Measurements from ENCODE around the gene PRKCE. TPM values are rescaled to one million over a fixed set of nuclear protein-coding genes. Genes with fewer than 3 reads are reported as not detected.

The PRKCE gene
- total RNA-seq, 1 experiment from 2014 or later = 14.8 TPM

DNA sequence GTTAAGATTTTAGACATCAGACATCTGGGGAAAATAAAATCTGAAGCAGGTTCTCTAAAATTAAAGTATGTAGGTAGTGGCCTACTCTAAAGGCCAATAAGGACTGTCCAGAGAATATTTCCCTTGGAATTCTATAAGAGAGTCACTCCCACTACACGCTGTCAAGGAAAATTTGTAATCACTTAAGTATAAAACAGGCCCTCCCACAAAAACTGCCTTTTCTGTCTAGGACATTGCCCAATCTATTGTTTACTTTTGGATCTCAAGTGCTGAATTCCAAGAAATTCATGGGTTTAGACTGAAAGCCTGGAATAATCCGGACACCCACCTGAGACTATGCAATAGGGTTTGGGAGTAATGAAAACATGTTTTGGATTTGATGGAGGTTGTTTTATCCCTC is 38.7 kb upstream of the PRKCE start:
- H3K4me1 ChIP-seq (ENCODE audit: control insufficient read depth in 1 of 2, insufficient read depth in 2 of 2, low read length in 2 of 2) = peaks cover 6 to 28% of the 10 kb centered on the region in 2 experiments
- H3K79me2 ChIP-seq (ENCODE audit: insufficient read depth, low read length) = peaks cover 28% of the 10 kb centered on the region
- intact Hi-C loops (cut with micrococcal nuclease) = no loop called here
- DNase-seq (ENCODE audit: low read depth, low spot score) (no peak), ATAC-seq (no peak)
- BruUV-seq (replicated peaks) = no TSS peak
- ChIA-PET CTCF (no interaction called here), POLR2A (no interaction called here), RAD21 (ENCODE audit: low non-redundant PET in 1 of 2, low total read pairs in 2 of 2, uncharacterized antibody in 2 of 2, unreplicated experiment in 2 of 2) (no interaction called here)
- H4K20me1 ChIP-seq (ENCODE audit: insufficient read depth) = no peaks in the 10 kb centered on the region
- H3K4me2 ChIP-seq (ENCODE audit: low read length) = peak overlapping the region; percentile 73; the same call in 1 of the 2 replicates
- no peaks in the 10 kb centered on the region for H3K9me2 ChIP-seq (ENCODE audit: insufficient read depth)
- H3K9ac ChIP-seq (ENCODE audit: low read length) = no peak overlapping the region
- no peaks in the 10 kb centered on the region for H3K36me3 ChIP-seq (ENCODE audit: control insufficient read depth in 1 of 2, insufficient read depth in 2 of 2, low read length in 2 of 2)
- peak overlapping the region; percentile 28 for H2AFZ ChIP-seq (ENCODE audit: low read depth, low read length, poor library complexity, severe bottlenecking)
- no peaks in the 10 kb centered on the region for H3K27me3 ChIP-seq (ENCODE audit: insufficient read depth, low read length)
- no peak overlapping the region for H3K27ac ChIP-seq (ENCODE audit: low read depth, low read length)
- TF ChIP-seq, protein P1, sequence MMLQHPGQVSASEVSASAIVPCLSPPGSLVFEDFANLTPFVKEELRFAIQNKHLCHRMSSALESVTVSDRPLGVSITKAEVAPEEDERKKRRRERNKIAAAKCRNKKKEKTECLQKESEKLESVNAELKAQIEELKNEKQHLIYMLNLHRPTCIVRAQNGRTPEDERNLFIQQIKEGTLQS (IDR thresholded peaks at IDR 0.05) = no peak
- no peak for TF ChIP-seq SIN3A (IDR thresholded peaks at IDR 0.05; ENCODE audit: low read depth)
- no peak for TF ChIP-seq TCF7L2 (IDR thresholded peaks at IDR 0.05; ENCODE audit: borderline replicate concordance, extremely low read depth, insufficient read depth, insufficient read length)
- TF ChIP-seq CBX3 (IDR thresholded peaks at IDR 0.05; ENCODE audit: low read depth) = no peak
- no peak for TF ChIP-seq FOSL1 (IDR thresholded peaks at IDR 0.05; ENCODE audit: low read depth)
- TF ChIP-seq ZFX (IDR thresholded peaks at IDR 0.05) = no peak
- no peak for TF ChIP-seq ZNF274 (IDR thresholded peaks at IDR 0.05; ENCODE audit: low read depth, low read length)
- no peak for TF ChIP-seq CEBPB (IDR thresholded peaks at IDR 0.05; ENCODE audit: low read depth)
- no peak for TF ChIP-seq SRF (IDR thresholded peaks at IDR 0.05; ENCODE audit: low read depth)
- no peak for TF ChIP-seq ELF1 (IDR thresholded peaks at IDR 0.05; ENCODE audit: borderline replicate concordance, low read depth)
- TF ChIP-seq EZH2 (IDR thresholded peaks at IDR 0.05) = no peak
- TF ChIP-seq, protein P2, sequence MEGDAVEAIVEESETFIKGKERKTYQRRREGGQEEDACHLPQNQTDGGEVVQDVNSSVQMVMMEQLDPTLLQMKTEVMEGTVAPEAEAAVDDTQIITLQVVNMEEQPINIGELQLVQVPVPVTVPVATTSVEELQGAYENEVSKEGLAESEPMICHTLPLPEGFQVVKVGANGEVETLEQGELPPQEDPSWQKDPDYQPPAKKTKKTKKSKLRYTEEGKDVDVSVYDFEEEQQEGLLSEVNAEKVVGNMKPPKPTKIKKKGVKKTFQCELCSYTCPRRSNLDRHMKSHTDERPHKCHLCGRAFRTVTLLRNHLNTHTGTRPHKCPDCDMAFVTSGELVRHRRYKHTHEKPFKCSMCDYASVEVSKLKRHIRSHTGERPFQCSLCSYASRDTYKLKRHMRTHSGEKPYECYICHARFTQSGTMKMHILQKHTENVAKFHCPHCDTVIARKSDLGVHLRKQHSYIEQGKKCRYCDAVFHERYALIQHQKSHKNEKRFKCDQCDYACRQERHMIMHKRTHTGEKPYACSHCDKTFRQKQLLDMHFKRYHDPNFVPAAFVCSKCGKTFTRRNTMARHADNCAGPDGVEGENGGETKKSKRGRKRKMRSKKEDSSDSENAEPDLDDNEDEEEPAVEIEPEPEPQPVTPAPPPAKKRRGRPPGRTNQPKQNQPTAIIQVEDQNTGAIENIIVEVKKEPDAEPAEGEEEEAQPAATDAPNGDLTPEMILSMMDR (IDR thresholded peaks at IDR 0.05 in 2 of 3, conservative IDR thresholded peaks at IDR 0.05 in 1 of 3; ENCODE audit: borderline replicate concordance in 1 of 3, insufficient read depth in 1 of 3, low read depth in 2 of 3, low read length in 2 of 3) = no peak
- TF ChIP-seq YY1 (IDR thresholded peaks at IDR 0.05; ENCODE audit: extremely low read depth, insufficient replicate concordance, low read depth, low read length) = no peak
- TF ChIP-seq SP1 (IDR thresholded peaks at IDR 0.05; ENCODE audit: low read depth) = no peak
- H3K4me3 ChIP-seq (replicated peaks in 1 of 2; ENCODE audit: low read depth in 1 of 2, low read length in 2 of 2) = no peak overlapping the region
- no peaks in the 10 kb centered on the region for H3K9me3 ChIP-seq (ENCODE audit: control insufficient read depth in 1 of 2, insufficient read depth in 1 of 2, low read depth in 1 of 2, low read length in 2 of 2)
